ENCODE results near the gene MED10.

DNA sequence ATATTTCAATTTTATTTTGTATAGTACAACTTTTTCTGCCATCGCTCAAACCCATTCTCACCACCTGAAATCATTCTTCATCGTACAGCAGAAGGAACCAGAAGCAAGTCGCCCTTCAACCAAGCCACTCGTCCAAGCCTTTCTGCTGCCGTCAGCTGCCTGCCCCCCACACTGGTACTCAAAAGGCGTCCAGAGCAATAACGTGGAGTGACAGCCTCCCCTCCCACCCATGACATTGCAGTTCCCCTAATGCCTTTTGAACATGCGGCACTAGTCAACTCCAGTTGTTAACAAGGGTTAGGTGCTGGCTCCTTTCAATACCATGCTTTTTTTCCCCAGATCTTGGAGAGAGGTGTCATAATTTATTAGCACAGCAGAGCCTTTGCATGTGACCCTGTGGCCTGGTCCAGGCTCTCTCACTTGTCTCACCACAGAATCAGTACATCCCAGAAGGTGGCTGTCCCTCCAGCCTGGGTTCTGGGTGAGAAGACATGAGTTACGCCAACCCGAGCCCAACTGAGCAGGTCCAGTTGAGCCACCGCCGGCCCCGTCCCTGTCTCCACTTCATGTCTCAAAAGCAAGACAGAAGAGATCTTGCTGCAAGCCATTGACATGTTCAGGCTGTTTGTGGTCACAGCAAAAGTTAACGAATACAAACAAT is 20.4 kb upstream of the MED10 start:
- TF ChIP-seq, protein P1, sequence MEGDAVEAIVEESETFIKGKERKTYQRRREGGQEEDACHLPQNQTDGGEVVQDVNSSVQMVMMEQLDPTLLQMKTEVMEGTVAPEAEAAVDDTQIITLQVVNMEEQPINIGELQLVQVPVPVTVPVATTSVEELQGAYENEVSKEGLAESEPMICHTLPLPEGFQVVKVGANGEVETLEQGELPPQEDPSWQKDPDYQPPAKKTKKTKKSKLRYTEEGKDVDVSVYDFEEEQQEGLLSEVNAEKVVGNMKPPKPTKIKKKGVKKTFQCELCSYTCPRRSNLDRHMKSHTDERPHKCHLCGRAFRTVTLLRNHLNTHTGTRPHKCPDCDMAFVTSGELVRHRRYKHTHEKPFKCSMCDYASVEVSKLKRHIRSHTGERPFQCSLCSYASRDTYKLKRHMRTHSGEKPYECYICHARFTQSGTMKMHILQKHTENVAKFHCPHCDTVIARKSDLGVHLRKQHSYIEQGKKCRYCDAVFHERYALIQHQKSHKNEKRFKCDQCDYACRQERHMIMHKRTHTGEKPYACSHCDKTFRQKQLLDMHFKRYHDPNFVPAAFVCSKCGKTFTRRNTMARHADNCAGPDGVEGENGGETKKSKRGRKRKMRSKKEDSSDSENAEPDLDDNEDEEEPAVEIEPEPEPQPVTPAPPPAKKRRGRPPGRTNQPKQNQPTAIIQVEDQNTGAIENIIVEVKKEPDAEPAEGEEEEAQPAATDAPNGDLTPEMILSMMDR (IDR thresholded peaks at IDR 0.05): no peak
- no peak for TF ChIP-seq POLR2A (IDR thresholded peaks at IDR 0.05)

Measured in thyroid gland (tissue), 4 donors.